SIG-M5 treated with dmso at 0.1 percent for 504 hours (cell line): ENCODE results near the gene PCDHGA9.
"Not testable (repeated sequence)": the region's sequence is repeated elsewhere in the genome, so short reads cannot be mapped to it uniquely, and the experiment has no call there.

Experiments
- DNase-seq: peaks from one replicate; lab custom pipeline; 2025; ENCODE audit not compliant: unreplicated experiment; lab: John Stamatoyannopoulos, UW

The PCDHGA9 gene

GRCh38 chr5:141413540-141414069, 11.0 kb downstream of the PCDHGA9 start:
- no peak for DNase-seq

DNA sequence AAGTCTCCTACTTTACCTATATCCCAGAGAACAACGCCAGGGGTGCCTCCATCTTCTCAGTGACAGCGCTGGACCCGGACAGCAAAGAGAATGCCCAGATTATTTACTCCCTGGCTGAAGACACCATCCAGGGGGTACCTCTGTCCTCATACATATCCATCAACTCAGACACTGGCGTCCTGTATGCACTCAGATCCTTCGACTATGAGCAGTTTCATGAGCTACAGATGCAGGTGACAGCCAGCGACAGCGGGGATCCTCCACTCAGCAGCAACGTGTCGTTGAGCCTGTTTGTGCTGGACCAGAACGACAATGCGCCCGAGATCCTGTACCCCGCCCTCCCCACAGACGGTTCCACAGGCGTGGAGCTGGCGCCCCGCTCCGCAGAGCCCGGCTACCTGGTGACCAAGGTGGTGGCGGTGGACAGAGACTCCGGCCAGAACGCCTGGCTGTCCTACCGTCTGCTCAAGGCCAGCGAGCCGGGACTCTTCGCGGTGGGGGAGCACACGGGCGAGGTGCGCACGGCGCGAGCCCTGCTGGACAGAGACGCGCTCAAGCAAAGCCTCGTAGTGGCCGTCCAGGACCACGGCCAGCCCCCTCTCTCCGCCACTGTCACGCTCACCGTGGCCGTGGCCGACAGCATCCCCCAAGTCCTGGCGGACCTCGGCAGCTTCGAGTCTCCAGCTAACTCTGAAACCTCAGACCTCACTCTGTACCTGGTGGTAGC, 12.1 kb downstream of the PCDHGA9 start:
- DNase-seq = not testable (repeated sequence)

GRCh38 chr5:141415275-141415618, 12.7 kb downstream of the PCDHGA9 start:
- not testable (repeated sequence) for DNase-seq

- DNase-seq = peak; percentile 13
Measured at GRCh38 chr5:141417494-141418172, 15.1 kb downstream of the PCDHGA9 start, which contains the start of gene PCDHGB7. TSS of gene PCDHGB7 (plus strand) at chr5:141417677. CDS start at chr5:141417860, 183 bp downstream.

- no peak for DNase-seq
Measured at GRCh38 chr5:141419074-141419880, 16.7 kb downstream of the PCDHGA9 start.

- no peak for DNase-seq
Measured at GRCh38 chr5:141420855-141421488, 18.4 kb downstream of the PCDHGA9 start, which contains the start of gene PCDHGA11. TSS of gene PCDHGA11 (plus strand) at chr5:141421051. CDS start at chr5:141421228, 177 bp downstream.

DNA sequence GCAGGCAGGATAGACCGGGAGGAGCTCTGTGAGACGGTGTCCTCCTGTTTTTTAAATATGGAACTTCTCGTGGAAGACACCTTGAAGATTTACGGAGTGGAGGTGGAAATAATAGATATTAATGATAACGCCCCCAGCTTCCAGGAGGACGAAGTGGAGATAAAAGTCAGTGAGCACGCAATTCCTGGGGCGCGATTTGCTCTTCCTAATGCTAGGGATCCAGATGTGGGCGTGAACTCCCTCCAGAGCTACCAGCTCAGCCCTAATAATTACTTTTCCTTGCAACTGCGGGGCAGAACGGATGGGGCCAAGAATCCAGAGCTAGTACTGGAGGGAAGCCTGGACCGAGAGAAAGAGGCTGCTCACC, 18.9 kb downstream of the PCDHGA9 start:
- no peak for DNase-seq

DNA sequence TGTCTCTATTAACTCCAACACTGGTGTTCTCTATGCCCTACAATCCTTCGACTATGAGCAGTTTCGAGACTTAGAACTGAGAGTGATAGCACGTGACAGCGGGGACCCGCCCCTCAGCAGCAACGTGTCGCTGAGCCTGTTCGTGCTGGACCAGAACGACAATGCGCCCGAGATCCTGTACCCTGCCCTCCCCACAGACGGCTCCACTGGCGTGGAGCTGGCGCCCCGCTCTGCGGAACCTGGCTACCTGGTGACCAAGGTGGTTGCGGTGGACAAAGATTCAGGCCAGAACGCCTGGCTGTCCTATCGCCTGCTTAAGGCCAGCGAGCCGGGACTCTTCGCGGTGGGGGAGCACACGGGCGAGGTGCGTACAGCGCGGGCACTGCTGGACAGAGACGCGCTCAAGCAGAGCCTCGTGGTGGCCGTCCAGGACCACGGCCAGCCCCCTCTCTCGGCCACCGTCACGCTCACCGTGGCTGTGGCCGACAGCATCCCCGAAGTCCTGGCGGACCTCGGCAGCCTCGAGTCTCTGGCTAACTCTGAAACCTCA, 20.2 kb downstream of the PCDHGA9 start:
- DNase-seq = no peak

GRCh38 chr5:141427783-141428426, 25.3 kb downstream of the PCDHGA9 start:
- no peak for DNase-seq

DNA sequence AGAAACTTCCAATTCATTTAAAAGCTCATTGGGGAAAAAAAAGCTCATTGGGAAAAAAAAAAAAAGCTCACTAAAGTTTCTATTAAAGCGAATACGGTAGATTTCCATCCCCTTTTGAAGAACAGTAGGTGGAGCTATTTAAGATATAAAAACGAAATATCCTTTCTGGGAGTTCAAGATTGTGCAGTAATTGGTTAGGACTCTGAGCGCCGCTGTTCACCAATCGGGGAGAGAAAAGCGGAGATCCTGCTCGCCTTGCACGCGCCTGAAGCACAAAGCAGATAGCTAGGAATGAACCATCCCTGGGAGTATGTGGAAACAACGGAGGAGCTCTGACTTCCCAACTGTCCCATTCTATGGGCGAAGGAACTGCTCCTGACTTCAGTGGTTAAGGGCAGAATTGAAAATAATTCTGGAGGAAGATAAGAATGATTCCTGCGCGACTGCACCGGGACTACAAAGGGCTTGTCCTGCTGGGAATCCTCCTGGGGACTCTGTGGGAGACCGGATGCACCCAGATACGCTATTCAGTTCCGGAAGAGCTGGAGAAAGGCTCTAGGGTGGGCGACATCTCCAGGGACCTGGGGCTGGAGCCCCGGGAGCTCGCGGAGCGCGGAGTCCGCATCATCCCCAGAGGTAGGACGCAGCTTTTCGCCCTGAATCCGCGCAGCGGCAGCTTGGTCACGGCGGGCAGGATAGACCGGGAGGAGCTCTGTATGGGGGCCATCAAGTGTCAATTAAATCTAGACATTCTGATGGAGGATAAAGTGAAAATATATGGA, 27.9 kb downstream of the PCDHGA9 start, which contains the start of gene PCDHGA12:
PCDHGA12 (plus strand) TSS at position 176 of the 782 bp plus-strand sequence; CDS start at position 429, 253 bp downstream.
- DNase-seq = peak; percentile 7

DNA sequence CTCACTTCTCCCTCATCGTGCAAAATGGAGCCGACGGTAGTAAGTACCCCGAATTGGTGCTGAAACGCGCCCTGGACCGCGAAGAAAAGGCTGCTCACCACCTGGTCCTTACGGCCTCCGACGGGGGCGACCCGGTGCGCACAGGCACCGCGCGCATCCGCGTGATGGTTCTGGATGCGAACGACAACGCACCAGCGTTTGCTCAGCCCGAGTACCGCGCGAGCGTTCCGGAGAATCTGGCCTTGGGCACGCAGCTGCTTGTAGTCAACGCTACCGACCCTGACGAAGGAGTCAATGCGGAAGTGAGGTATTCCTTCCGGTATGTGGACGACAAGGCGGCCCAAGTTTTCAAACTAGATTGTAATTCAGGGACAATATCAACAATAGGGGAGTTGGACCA, 28.7 kb downstream of the PCDHGA9 start:
- no peak for DNase-seq

- not testable (repeated sequence) for DNase-seq
Measured at GRCh38 chr5:141432308-141432707, 29.7 kb downstream of the PCDHGA9 start.

DNA sequence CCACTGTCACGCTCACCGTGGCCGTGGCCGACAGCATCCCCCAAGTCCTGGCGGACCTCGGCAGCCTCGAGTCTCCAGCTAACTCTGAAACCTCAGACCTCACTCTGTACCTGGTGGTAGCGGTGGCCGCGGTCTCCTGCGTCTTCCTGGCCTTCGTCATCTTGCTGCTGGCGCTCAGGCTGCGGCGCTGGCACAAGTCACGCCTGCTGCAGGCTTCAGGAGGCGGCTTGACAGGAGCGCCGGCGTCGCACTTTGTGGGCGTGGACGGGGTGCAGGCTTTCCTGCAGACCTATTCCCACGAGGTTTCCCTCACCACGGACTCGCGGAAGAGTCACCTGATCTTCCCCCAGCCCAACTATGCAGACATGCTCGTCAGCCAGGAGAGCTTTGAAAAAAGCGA, 30.1 kb downstream of the PCDHGA9 start:
- DNase-seq = not testable (repeated sequence)

GRCh38 chr5:141434006-141434405, 31.4 kb downstream of the PCDHGA9 start:
- DNase-seq = no peak

GRCh38 chr5:141437221-141437620, 34.6 kb downstream of the PCDHGA9 start:
- no peak for DNase-seq

DNA sequence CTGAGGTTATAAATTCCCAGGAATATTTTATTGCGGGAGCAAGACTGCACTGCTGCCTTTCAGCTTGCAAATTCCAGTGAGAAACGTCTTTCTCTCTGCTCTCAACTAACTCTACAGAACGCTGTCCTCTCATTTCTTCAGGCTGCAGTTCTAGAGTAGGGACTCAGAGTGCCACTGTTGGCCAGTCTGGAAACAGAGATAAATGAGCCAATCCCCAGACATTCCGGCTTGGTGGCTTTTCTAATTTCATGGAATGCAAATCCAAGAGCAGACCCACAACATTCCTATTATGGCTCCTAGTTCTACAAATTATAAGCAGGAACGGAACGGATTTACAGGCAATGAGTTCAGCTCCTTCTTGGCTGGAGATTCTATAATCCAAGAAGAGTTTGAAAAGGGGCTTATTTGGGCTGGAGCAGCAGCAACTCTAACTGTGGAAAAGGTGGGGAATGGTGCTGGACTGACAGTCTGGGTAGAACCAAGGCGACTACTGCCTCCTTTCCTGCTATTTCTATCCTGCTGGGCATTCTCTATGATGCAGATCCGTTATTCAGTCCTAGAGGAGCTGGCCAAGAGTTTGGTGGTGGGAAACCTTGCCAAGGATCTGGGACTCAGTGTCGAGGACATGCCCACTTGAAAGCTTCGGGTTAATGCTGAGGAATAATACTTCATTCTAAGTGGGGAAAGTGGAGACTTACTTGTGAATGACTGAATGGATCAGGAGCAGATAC, 37.0 kb downstream of the PCDHGA9 start:
- DNase-seq = no peak

DNA sequence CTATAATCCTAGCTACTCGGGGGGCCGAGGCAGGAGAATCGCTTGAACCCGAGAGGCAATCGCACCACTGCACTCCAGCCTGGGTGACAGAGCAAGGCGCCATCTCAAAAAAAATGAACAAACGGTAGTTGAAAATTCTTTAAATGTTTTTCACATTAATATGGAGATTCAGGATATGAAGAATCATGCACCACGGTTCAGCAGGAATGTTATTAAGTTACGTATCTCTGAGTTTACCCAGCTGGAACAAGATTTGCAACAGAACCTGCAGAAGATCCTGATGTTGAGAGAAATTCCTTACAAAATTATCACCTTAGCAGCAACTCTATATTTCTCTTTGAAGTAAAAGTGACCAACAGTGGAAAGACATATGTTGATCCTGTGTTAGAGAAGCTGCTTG, 37.8 kb downstream of the PCDHGA9 start:
- no peak for DNase-seq

- DNase-seq = no peak
Measured at GRCh38 chr5:141441571-141442170, 39.1 kb downstream of the PCDHGA9 start.
